OCI-LY1 (cell line): Measurements from ENCODE around the gene ASPA.

ENCODE experiments used
- H2AFZ ChIP-seq: fragments of 200-600 bp; sonication (generic), shearing (Covaris generic); 2 replicates; pipeline ENCODE4 v1.6.0; 2014; ENCODE audit warnings: antibody characterized with exemption, mild to moderate bottlenecking, low read length
- H3F3A ChIP-seq: fragments of 200-600 bp; sonication (generic), shearing (Covaris generic); 2 replicates; pipeline ENCODE4 v1.6.0; 2014; ENCODE audit warnings: mild to moderate bottlenecking, antibody characterized with exemption, low read length, moderate library complexity; ENCODE audit not compliant: insufficient read depth
- H3K27ac ChIP-seq: fragments of 200-600 bp; sonication (generic); 2 replicates; pipeline ENCODE4 v1.5.1; 2014; ENCODE audit warnings: low read length, mixed run types, mild to moderate bottlenecking, low read depth; ENCODE audit not compliant: poor library complexity, severe bottlenecking
- H3K27me3 ChIP-seq: fragments of 200-600 bp; sonication (generic); 2 replicates; pipeline ENCODE4 v1.6.0; 2014; ENCODE audit warnings: antibody characterized with exemption, mild to moderate bottlenecking, low read length, moderate library complexity; ENCODE audit not compliant: insufficient read depth
- H3K36me3 ChIP-seq: fragments of 200-600 bp; sonication (generic); 2 replicates; pipeline ENCODE4 v1.6.1; 2014; ENCODE audit warnings: mild to moderate bottlenecking, antibody characterized with exemption, low read length, moderate library complexity, mixed read lengths; ENCODE audit not compliant: insufficient read depth
- H3K4me1 ChIP-seq: fragments of 200-600 bp; sonication (generic); 2 replicates; pipeline ENCODE4 v1.5.1; 2014; ENCODE audit warnings: mild to moderate bottlenecking, low read length, moderate library complexity; ENCODE audit not compliant: insufficient read depth, severe bottlenecking
- H3K4me2 ChIP-seq: fragments of 200-600 bp; sonication (generic), shearing (Covaris generic); 2 replicates; pipeline ENCODE4 v1.6.1; 2014; ENCODE audit warnings: low read length
- H3K4me3 ChIP-seq: fragments of 200-600 bp; sonication (generic); 2 replicates; pipeline ENCODE4 v1.5.1; 2014; ENCODE audit warnings: low read length, low read depth, mild to moderate bottlenecking, mixed read lengths; ENCODE audit not compliant: poor library complexity, severe bottlenecking
- H3K79me2 ChIP-seq: fragments of 200-600 bp; shearing (Covaris generic); 2 replicates; pipeline ENCODE4 v1.6.1; 2016; ENCODE audit warnings: mixed run types, low read length, mixed read lengths; ENCODE audit not compliant: insufficient read depth
- H3K9ac ChIP-seq: fragments of 200-600 bp; sonication (generic), shearing (Covaris generic); 2 replicates; pipeline ENCODE4 v1.6.1; 2014; ENCODE audit warnings: mild to moderate bottlenecking, low read length, mixed read lengths
- H3K9me2 ChIP-seq: fragments of 200-600 bp; sonication (generic), shearing (Covaris generic); 2 replicates; pipeline ENCODE4 v1.6.1; 2014; ENCODE audit warnings: low read depth, mild to moderate bottlenecking, low read length, mixed read lengths
- H3K9me3 ChIP-seq: fragments of 200-600 bp; shearing (Covaris generic); 2 replicates; pipeline ENCODE4 v1.6.1; 2014; ENCODE audit warnings: low read length, mixed read lengths
- H4K20me1 ChIP-seq: fragments of 200-600 bp; sonication (generic), shearing (Covaris generic); 2 replicates; pipeline ENCODE4 v1.6.0; 2016; ENCODE audit warnings: mild to moderate bottlenecking, low read length; ENCODE audit not compliant: insufficient read depth
- CTCF ChIP-seq: fragments of 200-600 bp; sonication (generic), shearing (Covaris generic); IDR thresholded peaks from 2 replicates; pipeline ENCODE4 v1.5.1; 2017; ENCODE audit warnings: mild to moderate bottlenecking, antibody characterized with exemption, low read length, moderate library complexity, mixed read lengths
- EZH2 ChIP-seq: fragments of 200-600 bp; sonication (generic), shearing (Covaris generic); IDR thresholded peaks from 2 replicates; pipeline ENCODE4 v1.8.0; 2017; ENCODE audit warnings: borderline replicate concordance, mixed run types, mild to moderate bottlenecking, antibody characterized with exemption, low read length, moderate library complexity, mixed read lengths

The ASPA gene

GRCh38 chr17:3479988-3480387 lies 4.2 kb downstream of the ASPA start:
- Histone ChIP-seq H3K4me1 (no peaks in the 10 kb centered on the region), H3K9me3 (no peaks in the 10 kb centered on the region), H3K79me2 (no peaks in the 10 kb centered on the region), H2AFZ (no peak overlapping the region), H3K27ac (no peak overlapping the region), H3F3A (no peaks in the 10 kb centered on the region), H3K9me2 (no peaks in the 10 kb centered on the region), H3K36me3 (no peaks in the 10 kb centered on the region), H3K4me3 (no peak overlapping the region), H3K4me2 (no peak overlapping the region), H3K9ac (no peak overlapping the region), H3K27me3 (no peaks in the 10 kb centered on the region), H4K20me1 (no peaks in the 10 kb centered on the region)
- TF ChIP-seq EZH2 = no peak
- TF ChIP-seq CTCF = no peak

- H3K4me1 ChIP-seq = no peaks in the 10 kb centered on the region
- no peak overlapping the region for H3K4me2 ChIP-seq
- H3K9ac ChIP-seq = no peak overlapping the region
- H3K9me3 ChIP-seq = no peaks in the 10 kb centered on the region
- H3F3A ChIP-seq = no peaks in the 10 kb centered on the region
- no peak overlapping the region for H2AFZ ChIP-seq
- no peak overlapping the region for H3K4me3 ChIP-seq
- no peaks in the 10 kb centered on the region for H3K79me2 ChIP-seq
- no peaks in the 10 kb centered on the region for H3K27me3 ChIP-seq
- no peak for TF ChIP-seq EZH2
- no peak for TF ChIP-seq CTCF
- no peaks in the 10 kb centered on the region for H3K9me2 ChIP-seq
- H4K20me1 ChIP-seq = no peaks in the 10 kb centered on the region
- no peaks in the 10 kb centered on the region for H3K36me3 ChIP-seq
- H3K27ac ChIP-seq = no peak overlapping the region
Measured at GRCh38 chr17:3482852-3483251, 7.1 kb downstream of the ASPA start.

GRCh38 chr17:3485481-3486068 lies 9.8 kb downstream of the ASPA start:
- Histone ChIP-seq H3K4me2 (no peak overlapping the region), H3K27me3 (no peaks in the 10 kb centered on the region), H3K9me2 (no peaks in the 10 kb centered on the region), H3K4me3 (no peak overlapping the region), H4K20me1 (no peaks in the 10 kb centered on the region), H3K4me1 (no peaks in the 10 kb centered on the region), H3K27ac (no peak overlapping the region), H3F3A (no peaks in the 10 kb centered on the region), H3K9ac (no peak overlapping the region), H3K79me2 (no peaks in the 10 kb centered on the region), H3K36me3 (no peaks in the 10 kb centered on the region), H3K9me3 (no peaks in the 10 kb centered on the region), H2AFZ (no peak overlapping the region)
- no peak for TF ChIP-seq EZH2

GRCh38 chr17:3497101-3497500 lies 21.3 kb downstream of the ASPA start:
- H3K27ac ChIP-seq = no peak overlapping the region
- no peaks in the 10 kb centered on the region for H4K20me1 ChIP-seq
- 0 out of 2 replicates have a peak, but pooled peaks cover 6% of the 10 kb centered on the region for H3K27me3 ChIP-seq
- no peaks in the 10 kb centered on the region for H3K79me2 ChIP-seq
- TF ChIP-seq CTCF (no peak), EZH2 (no peak)
- H3K36me3 ChIP-seq = no peaks in the 10 kb centered on the region
- H3K9ac ChIP-seq = no peak overlapping the region
- H2AFZ ChIP-seq = no peak overlapping the region
- H3K9me3 ChIP-seq = no peaks in the 10 kb centered on the region
- no peaks in the 10 kb centered on the region for H3K4me1 ChIP-seq
- no peak overlapping the region for H3K4me2 ChIP-seq
- H3K4me3 ChIP-seq = no peak overlapping the region
- no peaks in the 10 kb centered on the region for H3K9me2 ChIP-seq
- no peaks in the 10 kb centered on the region for H3F3A ChIP-seq
